ENCODE results near the gene TSPAN17.
"Not testable (repeated sequence)": the region's sequence is repeated elsewhere in the genome, so short reads cannot be mapped to it uniquely, and the experiment has no call there.

TSPAN17 gene

DNA sequence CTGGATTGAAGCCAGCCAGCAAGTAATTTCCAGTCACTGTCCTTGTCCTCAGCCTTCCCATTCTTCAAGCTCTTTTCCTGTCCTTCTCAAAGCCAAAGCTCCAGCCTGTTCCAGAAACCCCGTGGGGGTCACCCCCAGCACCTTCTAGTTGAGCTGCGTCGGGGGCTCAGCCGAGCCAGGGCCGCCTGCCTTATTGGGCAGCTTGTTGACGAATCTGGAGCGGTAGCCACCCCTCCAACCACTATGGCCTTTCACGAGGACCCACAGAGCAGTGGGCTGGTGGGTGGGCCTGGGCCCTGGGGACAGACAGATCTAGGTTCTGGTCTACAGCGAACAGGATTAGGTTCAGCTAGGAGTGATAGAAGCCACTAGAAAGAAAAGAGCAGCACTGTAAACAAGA, 47.3 kb downstream of the TSPAN17 start:
- no peak for DNase-seq (ENCODE audit: low read depth)

DNA sequence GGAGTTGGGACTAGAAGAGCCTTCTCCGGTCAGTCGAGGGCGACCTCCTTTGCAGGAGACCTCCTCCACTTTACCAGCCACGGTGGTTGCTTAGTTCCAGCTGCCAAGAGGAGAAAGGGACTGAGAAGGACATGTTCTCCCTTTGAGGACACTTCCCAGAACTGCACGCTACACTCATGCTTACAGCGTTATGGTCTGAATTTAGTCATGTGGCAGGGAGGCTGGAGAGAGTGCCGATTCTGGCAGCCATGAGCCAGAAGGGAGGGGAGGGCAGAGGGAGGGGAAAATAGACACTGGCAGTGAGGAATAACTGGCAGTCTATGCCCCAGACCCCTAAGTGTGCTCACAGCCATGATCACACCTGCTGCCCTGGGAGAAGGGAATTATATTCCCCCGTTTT, 47.8 kb downstream of the TSPAN17 start:
- no peak for DNase-seq (ENCODE audit: low read depth)
- no peak overlapping the region for H3K4me3 ChIP-seq (ENCODE audit: low read depth, low read length)

More for the DNA sequence above, 47.3 kb downstream of the TSPAN17 start:
- no peak overlapping the region for H3K4me3 ChIP-seq (ENCODE audit: low read depth, low read length)

DNA sequence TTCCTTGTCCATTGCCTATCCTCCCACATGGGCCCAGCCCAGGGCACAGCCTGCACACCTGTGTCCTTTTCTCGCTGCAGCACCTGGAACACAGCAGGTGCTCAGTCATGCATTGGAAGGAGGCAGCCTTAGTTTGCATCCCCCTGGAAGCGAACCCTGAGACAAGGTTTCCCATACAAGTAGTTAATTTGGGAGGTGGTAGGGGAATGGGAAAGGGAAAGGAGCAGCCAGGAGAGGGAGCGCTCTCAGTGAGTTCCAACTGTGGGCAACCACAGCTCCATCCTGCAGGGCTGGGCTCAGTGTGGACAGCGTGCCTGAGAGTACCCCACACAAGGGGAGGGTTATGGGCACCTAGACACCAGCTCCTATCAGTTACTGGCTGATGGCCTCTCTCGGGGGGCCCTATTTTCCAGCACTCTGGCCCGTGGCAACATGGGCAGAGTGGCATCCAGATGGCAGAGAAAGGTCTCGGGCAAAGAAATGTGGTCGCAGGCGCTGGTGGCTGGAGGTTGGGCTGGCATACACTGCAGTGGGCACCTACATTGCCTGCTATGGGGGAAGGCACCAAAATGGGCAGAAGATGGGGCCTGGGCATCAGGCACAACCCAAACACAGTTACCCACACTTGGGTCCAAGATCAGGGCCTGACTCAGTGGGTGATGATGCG, 50.1 kb downstream of the TSPAN17 start:
- no peak for DNase-seq (ENCODE audit: low read depth)

GRCh38 chr5:176697934-176698538, 50.8 kb downstream of the TSPAN17 start:
- H3K4me3 ChIP-seq (ENCODE audit: low read depth, low read length) = no peak overlapping the region
- no peak for DNase-seq (ENCODE audit: low read depth)

More for the DNA sequence above, 50.1 kb downstream of the TSPAN17 start:
- no peak overlapping the region for H3K4me3 ChIP-seq (ENCODE audit: low read depth, low read length)

DNA sequence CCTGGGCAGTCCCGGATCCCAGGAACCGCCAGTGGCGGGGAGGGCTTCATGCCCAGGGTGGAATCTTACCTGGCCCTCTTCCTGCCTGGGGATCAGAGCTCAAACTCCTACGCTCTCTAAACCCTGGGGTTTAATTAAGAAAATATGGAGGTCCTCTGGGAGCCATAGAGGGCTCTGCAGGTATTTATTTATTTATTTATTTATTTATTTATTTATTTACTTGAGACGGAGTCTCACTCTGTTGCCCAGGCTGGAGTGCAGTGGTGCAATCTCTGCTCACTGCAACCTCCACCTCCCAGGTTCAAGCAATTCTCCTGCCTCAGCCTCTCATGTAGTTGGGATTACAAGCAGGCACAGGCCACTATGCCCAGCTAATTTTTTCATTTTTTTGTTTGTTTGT, 52.2 kb downstream of the TSPAN17 start:
- not testable (repeated sequence) for DNase-seq (ENCODE audit: low read depth); H3K4me3 ChIP-seq (ENCODE audit: low read depth, low read length)

GRCh38 chr5:176700239-176700847, 53.1 kb downstream of the TSPAN17 start:
- no peak for DNase-seq (ENCODE audit: low read depth)
- no peak overlapping the region for H3K4me3 ChIP-seq (ENCODE audit: low read depth, low read length)

DNA sequence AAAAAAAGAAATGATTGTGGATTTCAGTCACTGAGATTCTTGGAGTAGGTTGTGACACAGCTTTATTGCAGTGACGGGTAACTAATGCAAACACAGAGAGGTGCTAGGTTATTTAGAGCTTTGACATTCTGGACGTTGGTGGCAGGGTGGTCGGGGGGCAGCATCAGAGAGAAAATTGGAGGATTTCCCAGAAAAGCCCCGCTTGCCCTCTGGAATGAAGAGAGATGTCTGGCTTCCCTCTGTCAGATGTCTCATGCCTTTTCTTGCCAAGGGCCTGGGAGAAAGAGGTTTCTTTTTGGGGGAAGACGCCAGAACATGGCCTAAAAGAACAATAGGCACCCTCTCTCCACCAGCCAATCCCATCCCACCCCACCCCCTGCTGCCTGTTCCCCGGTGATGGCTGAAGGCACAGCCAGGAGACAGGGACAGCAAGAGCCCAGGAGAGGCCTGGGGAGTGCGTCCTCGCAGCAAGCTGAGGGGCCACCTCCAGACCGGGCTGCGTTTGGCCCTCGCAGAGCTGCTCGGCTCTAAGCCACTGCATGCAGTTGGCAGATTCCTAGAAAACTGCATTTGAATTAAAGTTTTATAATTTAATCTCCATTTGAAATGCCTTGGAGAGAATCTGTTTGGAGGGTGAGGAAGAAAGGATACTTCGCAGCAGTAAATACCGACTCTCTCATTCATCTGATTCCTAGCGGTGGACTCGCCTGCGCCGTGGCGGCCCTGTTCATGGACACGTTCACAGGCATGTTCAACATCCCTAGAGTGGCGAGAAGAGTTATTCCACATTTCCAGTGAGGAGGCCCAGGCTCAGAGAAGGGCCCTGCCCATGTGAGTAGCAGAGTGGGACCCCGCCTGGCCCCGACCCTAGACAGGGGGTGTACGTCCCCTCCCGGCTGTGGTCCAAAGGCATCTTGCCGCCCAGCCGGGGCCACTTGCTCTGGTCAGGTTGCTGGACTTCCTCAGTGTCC, 55.7 kb downstream of the TSPAN17 start:
- no peak for DNase-seq (ENCODE audit: low read depth)
- no peak overlapping the region for H3K4me3 ChIP-seq (ENCODE audit: low read depth, low read length)

DNA sequence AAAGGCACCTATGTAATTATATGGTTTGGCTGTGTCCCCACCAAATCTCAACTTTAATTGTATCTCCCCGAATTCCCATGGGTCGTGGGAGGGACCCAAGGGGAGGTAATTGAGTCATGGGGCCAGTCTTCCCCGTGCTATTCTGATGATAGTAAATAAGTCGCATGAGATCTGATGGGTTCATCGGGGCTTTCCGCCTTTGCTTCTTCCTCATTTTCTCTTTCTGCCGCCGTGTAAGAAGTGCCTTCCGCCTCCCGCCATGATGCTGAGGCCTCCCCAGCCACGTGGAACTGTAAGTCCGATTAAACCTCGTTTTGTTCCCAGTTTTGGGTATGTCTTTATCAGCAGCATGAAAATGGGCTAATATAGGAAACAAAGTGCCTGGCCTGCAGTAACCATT, 56.6 kb downstream of the TSPAN17 start:
- DNase-seq (ENCODE audit: low read depth) = no peak
- no peak overlapping the region for H3K4me3 ChIP-seq (ENCODE audit: low read depth, low read length)

- H3K4me3 ChIP-seq (ENCODE audit: low read depth, low read length) = no peak overlapping the region
- DNase-seq (ENCODE audit: low read depth) = no peak
Observed at GRCh38 chr5:176704355-176704754, 57.1 kb downstream of the TSPAN17 start.

DNA sequence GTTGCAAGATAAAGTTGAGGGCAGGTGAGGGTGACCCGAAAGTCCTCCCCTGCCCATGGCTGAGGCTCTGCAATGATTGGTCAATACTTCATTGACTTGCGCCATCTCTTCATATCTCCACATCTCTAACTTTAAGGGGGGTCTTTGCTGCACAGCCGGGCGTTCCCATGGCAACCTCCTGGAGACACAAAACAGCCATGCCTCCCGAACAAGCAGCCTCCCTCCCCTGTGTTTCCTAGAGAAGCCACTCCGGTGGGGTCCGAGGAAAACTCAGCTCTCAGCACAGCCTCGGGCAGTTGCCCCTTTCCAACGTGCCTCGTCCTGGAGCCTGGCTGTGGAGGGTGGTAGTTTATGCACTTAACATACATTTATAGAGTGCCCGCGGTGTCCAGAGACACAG, 57.5 kb downstream of the TSPAN17 start:
- H3K4me3 ChIP-seq (ENCODE audit: low read depth, low read length) = no peak overlapping the region
- DNase-seq (ENCODE audit: low read depth) = no peak

Data from skeletal muscle cell (primary cell).